DMS79 treated with DMSO at 0.1 percent for 48 hours (cell line): ENCODE measurements around the gene NT5M.
"Not testable (repeated sequence)": the region's sequence is repeated elsewhere in the genome, so short reads cannot be mapped to it uniquely, and the experiment has no call there.

Source experiments
- DNase-seq: peaks from one replicate; lab custom pipeline; 2025; lab: John Stamatoyannopoulos, UW

The NT5M gene

GRCh38 chr17:17377071-17377967 lies 74.1 kb downstream of the NT5M start:
- peak; percentile 60 for DNase-seq

GRCh38 chr17:17379197-17379991 lies 76.2 kb downstream of the NT5M start:
- no peak for DNase-seq

- DNase-seq = no peak
Measured at GRCh38 chr17:17380145-17380925, 77.2 kb downstream of the NT5M start.

GRCh38 chr17:17381446-17382064 lies 78.4 kb downstream of the NT5M start:
- no peak for DNase-seq

- DNase-seq = no peak
Measured at GRCh38 chr17:17382065-17382459, 78.9 kb downstream of the NT5M start.

- no peak for DNase-seq
Measured at GRCh38 chr17:17382971-17383370, 79.8 kb downstream of the NT5M start.

- DNase-seq = not testable (repeated sequence)
Measured at GRCh38 chr17:17383431-17384290, 80.5 kb downstream of the NT5M start.

- DNase-seq = no peak
Measured at GRCh38 chr17:17384291-17384615, 81.1 kb downstream of the NT5M start.

- no peak for DNase-seq
Measured at GRCh38 chr17:17384961-17385360, 81.8 kb downstream of the NT5M start.

GRCh38 chr17:17385491-17385890 lies 82.3 kb downstream of the NT5M start:
- DNase-seq = no peak

GRCh38 chr17:17386094-17386800 lies 83.1 kb downstream of the NT5M start:
- no peak for DNase-seq

GRCh38 chr17:17387017-17387497 lies 83.9 kb downstream of the NT5M start:
- peak; percentile 12 for DNase-seq

- DNase-seq = no peak
Measured at GRCh38 chr17:17387498-17388362, 84.6 kb downstream of the NT5M start.

- no peak for DNase-seq
Measured at GRCh38 chr17:17388657-17389496, 85.7 kb downstream of the NT5M start.

- peak; percentile 4 for DNase-seq
Measured at GRCh38 chr17:17391668-17392370, 88.6 kb downstream of the NT5M start.

- no peak for DNase-seq
Measured at GRCh38 chr17:17393976-17394375, 90.8 kb downstream of the NT5M start.

GRCh38 chr17:17394494-17394893 lies 91.3 kb downstream of the NT5M start:
- DNase-seq = no peak
